ENCODE results near the gene CDH1. TPM values are rescaled to one million over a fixed set of nuclear protein-coding genes. Genes with fewer than 3 reads are reported as not detected.

CDH1 gene
- total and polyA plus RNA-seq, 2 experiments from 2014 or later = 64.1 to 142 TPM

DNA sequence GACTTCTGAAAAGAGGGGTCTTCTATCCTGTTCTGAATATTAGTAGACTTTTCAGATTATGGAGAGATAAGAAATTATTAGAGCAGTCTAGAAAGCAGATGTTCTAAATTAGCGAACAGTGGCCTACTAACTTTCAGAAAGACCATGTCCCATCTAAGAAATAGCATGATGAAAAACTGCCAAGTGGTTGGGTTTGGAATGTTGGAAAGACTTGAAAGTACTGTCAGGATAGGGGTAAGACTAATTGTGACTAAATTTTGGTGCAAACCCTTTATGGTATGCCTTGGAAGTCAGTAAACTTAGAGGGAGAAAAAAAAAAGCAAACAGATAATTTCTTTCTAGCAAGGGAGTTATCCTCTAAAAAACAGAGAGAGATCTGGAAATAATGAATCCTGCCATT is 147.3 kb downstream of the CDH1 start:
- H3K27me3 ChIP-seq (ENCODE audit: insufficient read depth) = no peaks in the 10 kb centered on the region
- no peak overlapping the region for H3K4me2 ChIP-seq
- no peak overlapping the region for H3K4me3 ChIP-seq
- H3K4me3 Mint-ChIP-seq = no peak overlapping the region
- H4K20me1 ChIP-seq (replicated peaks; ENCODE audit: insufficient read depth) = no peaks in the 10 kb centered on the region
- H3K4me1 Mint-ChIP-seq = peaks cover 9% of the 10 kb centered on the region; the same call in 2 of the 3 replicates
- no peak for DNase-seq (ENCODE audit: low spot score)
- no peak overlapping the region for H2AFZ ChIP-seq
- ATAC-seq = no peak
- no peaks in the 10 kb centered on the region for H3K4me1 ChIP-seq (ENCODE audit: insufficient read depth)
- no peak for TF ChIP-seq STAT1 (IDR thresholded peaks at IDR 0.05; ENCODE audit: unreplicated experiment)
- TF ChIP-seq, protein P1, sequence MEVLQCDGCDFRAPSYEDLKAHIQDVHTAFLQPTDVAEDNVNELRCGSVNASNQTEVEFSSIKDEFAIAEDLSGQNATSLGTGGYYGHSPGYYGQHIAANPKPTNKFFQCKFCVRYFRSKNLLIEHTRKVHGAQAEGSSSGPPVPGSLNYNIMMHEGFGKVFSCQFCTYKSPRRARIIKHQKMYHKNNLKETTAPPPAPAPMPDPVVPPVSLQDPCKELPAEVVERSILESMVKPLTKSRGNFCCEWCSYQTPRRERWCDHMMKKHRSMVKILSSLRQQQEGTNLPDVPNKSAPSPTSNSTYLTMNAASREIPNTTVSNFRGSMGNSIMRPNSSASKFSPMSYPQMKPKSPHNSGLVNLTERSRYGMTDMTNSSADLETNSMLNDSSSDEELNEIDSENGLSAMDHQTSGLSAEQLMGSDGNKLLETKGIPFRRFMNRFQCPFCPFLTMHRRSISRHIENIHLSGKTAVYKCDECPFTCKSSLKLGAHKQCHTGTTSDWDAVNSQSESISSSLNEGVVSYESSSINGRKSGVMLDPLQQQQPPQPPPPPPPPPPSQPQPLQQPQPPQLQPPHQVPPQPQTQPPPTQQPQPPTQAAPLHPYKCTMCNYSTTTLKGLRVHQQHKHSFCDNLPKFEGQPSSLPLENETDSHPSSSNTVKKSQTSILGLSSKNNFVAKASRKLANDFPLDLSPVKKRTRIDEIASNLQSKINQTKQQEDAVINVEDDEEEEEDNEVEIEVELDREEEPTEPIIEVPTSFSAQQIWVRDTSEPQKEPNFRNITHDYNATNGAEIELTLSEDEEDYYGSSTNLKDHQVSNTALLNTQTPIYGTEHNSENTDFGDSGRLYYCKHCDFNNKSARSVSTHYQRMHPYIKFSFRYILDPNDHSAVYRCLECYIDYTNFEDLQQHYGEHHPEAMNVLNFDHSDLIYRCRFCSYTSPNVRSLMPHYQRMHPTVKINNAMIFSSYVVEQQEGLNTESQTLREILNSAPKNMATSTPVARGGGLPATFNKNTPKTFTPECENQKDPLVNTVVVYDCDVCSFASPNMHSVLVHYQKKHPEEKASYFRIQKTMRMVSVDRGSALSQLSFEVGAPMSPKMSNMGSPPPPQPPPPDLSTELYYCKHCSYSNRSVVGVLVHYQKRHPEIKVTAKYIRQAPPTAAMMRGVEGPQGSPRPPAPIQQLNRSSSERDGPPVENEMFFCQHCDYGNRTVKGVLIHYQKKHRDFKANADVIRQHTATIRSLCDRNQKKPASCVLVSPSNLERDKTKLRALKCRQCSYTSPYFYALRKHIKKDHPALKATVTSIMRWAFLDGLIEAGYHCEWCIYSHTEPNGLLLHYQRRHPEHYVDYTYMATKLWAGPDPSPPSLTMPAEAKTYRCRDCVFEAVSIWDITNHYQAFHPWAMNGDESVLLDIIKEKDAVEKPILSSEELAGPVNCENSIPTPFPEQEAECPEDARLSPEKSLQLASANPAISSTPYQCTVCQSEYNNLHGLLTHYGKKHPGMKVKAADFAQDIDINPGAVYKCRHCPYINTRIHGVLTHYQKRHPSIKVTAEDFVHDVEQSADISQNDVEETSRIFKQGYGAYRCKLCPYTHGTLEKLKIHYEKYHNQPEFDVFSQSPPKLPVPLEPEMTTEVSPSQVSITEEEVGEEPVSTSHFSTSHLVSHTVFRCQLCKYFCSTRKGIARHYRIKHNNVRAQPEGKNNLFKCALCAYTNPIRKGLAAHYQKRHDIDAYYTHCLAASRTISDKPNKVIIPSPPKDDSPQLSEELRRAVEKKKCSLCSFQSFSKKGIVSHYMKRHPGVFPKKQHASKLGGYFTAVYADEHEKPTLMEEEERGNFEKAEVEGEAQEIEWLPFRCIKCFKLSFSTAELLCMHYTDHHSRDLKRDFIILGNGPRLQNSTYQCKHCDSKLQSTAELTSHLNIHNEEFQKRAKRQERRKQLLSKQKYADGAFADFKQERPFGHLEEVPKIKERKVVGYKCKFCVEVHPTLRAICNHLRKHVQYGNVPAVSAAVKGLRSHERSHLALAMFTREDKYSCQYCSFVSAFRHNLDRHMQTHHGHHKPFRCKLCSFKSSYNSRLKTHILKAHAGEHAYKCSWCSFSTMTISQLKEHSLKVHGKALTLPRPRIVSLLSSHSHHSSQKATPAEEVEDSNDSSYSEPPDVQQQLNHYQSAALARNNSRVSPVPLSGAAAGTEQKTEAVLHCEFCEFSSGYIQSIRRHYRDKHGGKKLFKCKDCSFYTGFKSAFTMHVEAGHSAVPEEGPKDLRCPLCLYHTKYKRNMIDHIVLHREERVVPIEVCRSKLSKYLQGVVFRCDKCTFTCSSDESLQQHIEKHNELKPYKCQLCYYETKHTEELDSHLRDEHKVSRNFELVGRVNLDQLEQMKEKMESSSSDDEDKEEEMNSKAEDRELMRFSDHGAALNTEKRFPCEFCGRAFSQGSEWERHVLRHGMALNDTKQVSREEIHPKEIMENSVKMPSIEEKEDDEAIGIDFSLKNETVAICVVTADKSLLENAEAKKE (CRISPR knock-in tag; IDR thresholded peaks at IDR 0.05) = no peak
- TF ChIP-seq EZH2phosphoT487 (IDR thresholded peaks at IDR 0.05; ENCODE audit: unreplicated experiment) = no peak
- TF ChIP-seq, protein P2, sequence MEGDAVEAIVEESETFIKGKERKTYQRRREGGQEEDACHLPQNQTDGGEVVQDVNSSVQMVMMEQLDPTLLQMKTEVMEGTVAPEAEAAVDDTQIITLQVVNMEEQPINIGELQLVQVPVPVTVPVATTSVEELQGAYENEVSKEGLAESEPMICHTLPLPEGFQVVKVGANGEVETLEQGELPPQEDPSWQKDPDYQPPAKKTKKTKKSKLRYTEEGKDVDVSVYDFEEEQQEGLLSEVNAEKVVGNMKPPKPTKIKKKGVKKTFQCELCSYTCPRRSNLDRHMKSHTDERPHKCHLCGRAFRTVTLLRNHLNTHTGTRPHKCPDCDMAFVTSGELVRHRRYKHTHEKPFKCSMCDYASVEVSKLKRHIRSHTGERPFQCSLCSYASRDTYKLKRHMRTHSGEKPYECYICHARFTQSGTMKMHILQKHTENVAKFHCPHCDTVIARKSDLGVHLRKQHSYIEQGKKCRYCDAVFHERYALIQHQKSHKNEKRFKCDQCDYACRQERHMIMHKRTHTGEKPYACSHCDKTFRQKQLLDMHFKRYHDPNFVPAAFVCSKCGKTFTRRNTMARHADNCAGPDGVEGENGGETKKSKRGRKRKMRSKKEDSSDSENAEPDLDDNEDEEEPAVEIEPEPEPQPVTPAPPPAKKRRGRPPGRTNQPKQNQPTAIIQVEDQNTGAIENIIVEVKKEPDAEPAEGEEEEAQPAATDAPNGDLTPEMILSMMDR (conservative IDR thresholded peaks at IDR 0.05; ENCODE audit: low read depth in 2 of 2) = no peak
- TF ChIP-seq CREB1 (CRISPR knock-in tag; IDR thresholded peaks at IDR 0.05; ENCODE audit: low read depth) = no peak
- no peaks in the 10 kb centered on the region for H3K9me3 Mint-ChIP-seq
- H3K79me2 ChIP-seq (replicated peaks; ENCODE audit: insufficient read depth) = no peaks in the 10 kb centered on the region
- no peak overlapping the region for H3K27ac ChIP-seq (ENCODE audit: low read depth)
- no peak overlapping the region for H3K27ac Mint-ChIP-seq
- H3K27me3 Mint-ChIP-seq (ENCODE audit: insufficient read depth, low read depth, poor library complexity) = peaks cover 3% of the 10 kb centered on the region
- peaks cover 4% of the 10 kb centered on the region; the same call in 2 of the 3 replicates for H3K36me3 Mint-ChIP-seq (ENCODE audit: low read depth)
- peaks cover 14% of the 10 kb centered on the region; the same call in 1 of the 2 replicates for H3K36me3 ChIP-seq (ENCODE audit: insufficient read depth)
- no peaks in the 10 kb centered on the region for H3K9me2 ChIP-seq (ENCODE audit: insufficient read depth)
- no peaks in the 10 kb centered on the region for H3F3A ChIP-seq (replicated peaks; ENCODE audit: low read depth)

Small RNA genes within 50 kb of the gene (small RNA-seq; reads per million reads assigned to genes)
- gene RNA5SP429 (ENCODE audit: low replicate concordance) = not detected

Other genes with a start within 250 kb of the CDH1 start
- 14.6 and 20.5 TPM in 2 replicates for gene ZFP90, start 198.0 kb upstream of the CDH1 start, total RNA-seq (2014; rRNA removed; shearing (Covaris generic))
- gene ZFP90, start 198.0 kb upstream of the CDH1 start, polyA plus RNA-seq (2016; fragmentation: Nextera tagmentation; extraction: Ambion mirVana) = 10.0 and 12.8 TPM in 2 replicates
- 197 and 210 TPM in 2 replicates for gene CDH3, start 92.0 kb upstream of the CDH1 start, total RNA-seq (2014; rRNA removed; shearing (Covaris generic))
- gene CDH3, start 92.0 kb upstream of the CDH1 start, polyA plus RNA-seq (2016; fragmentation: Nextera tagmentation; extraction: Ambion mirVana) = 73.6 and 78.0 TPM in 2 replicates
- gene TANGO6, start 106.2 kb downstream of the CDH1 start, total RNA-seq (2014; rRNA removed; shearing (Covaris generic)) = 18.8 and 23.2 TPM in 2 replicates
- gene TANGO6, start 106.2 kb downstream of the CDH1 start, polyA plus RNA-seq (2016; fragmentation: Nextera tagmentation; extraction: Ambion mirVana) = 5.5 and 7.2 TPM in 2 replicates

Measured in GM23338 (cell line).